ENCODE results near the gene EDIL3. TPM values are rescaled to one million over a fixed set of nuclear protein-coding genes. Genes with fewer than 3 reads are reported as not detected.

Gene EDIL3
- total RNA-seq, 1 donor from 2014 or later = 604 TPM

- no peaks in the 10 kb centered on the region for H3K27me3 Mint-ChIP-seq (ENCODE audit: low read depth)
- no peak overlapping the region for H3K27ac Mint-ChIP-seq (ENCODE audit: unreplicated experiment)
- no peak overlapping the region for H3K4me3 Mint-ChIP-seq (ENCODE audit: unreplicated experiment)
- no peaks in the 10 kb centered on the region for H3K4me1 Mint-ChIP-seq (ENCODE audit: low read depth)
- no peak for DNase-seq (ENCODE audit: low spot score)
- no peaks in the 10 kb centered on the region for H3K9me3 Mint-ChIP-seq (ENCODE audit: low read depth)
- H3K36me3 Mint-ChIP-seq (ENCODE audit: low read depth) = peaks cover 4% of the 10 kb centered on the region
- TF ChIP-seq CTCF (IDR thresholded peaks at IDR 0.05) = no peak
Measured at GRCh38 chr5:83937837-83938236, 446.8 kb downstream of the EDIL3 start.

- TF ChIP-seq CTCF (IDR thresholded peaks at IDR 0.05) = no peak
- Mint-ChIP-seq H3K36me3 (ENCODE audit: low read depth) (peaks cover 4% of the 10 kb centered on the region), H3K4me3 (ENCODE audit: unreplicated experiment) (no peak overlapping the region), H3K4me1 (ENCODE audit: low read depth) (peaks cover 36% of the 10 kb centered on the region), H3K27me3 (ENCODE audit: low read depth) (no peaks in the 10 kb centered on the region), H3K9me3 (ENCODE audit: low read depth) (peaks cover 10% of the 10 kb centered on the region), H3K27ac (ENCODE audit: unreplicated experiment) (no peak overlapping the region)
- DNase-seq (ENCODE audit: low spot score) = no peak
Measured at GRCh38 chr5:83931969-83932368, 452.7 kb downstream of the EDIL3 start.

- Mint-ChIP-seq H3K9me3 (ENCODE audit: low read depth) (peaks cover 7% of the 10 kb centered on the region), H3K27me3 (ENCODE audit: low read depth) (no peaks in the 10 kb centered on the region), H3K36me3 (ENCODE audit: low read depth) (no peaks in the 10 kb centered on the region), H3K4me1 (ENCODE audit: low read depth) (peaks cover 79% of the 10 kb centered on the region), H3K27ac (ENCODE audit: unreplicated experiment) (peak overlapping the region; percentile 66), H3K4me3 (ENCODE audit: unreplicated experiment) (no peak overlapping the region)
- no peak for DNase-seq (ENCODE audit: low spot score)
- peak; percentile 93 for TF ChIP-seq CTCF (IDR thresholded peaks at IDR 0.05)
Measured at GRCh38 chr5:83927140-83927733, 457.4 kb downstream of the EDIL3 start.

GRCh38 chr5:83925955-83926337 lies 458.7 kb downstream of the EDIL3 start:
- peaks cover 81% of the 10 kb centered on the region for H3K4me1 Mint-ChIP-seq (ENCODE audit: low read depth)
- H3K4me3 Mint-ChIP-seq (ENCODE audit: unreplicated experiment) = peak overlapping the region; percentile 20
- no peak for TF ChIP-seq CTCF (IDR thresholded peaks at IDR 0.05)
- peaks cover 6% of the 10 kb centered on the region for H3K9me3 Mint-ChIP-seq (ENCODE audit: low read depth)
- no peaks in the 10 kb centered on the region for H3K27me3 Mint-ChIP-seq (ENCODE audit: low read depth)
- no peaks in the 10 kb centered on the region for H3K36me3 Mint-ChIP-seq (ENCODE audit: low read depth)
- peak overlapping the region; percentile 86 for H3K27ac Mint-ChIP-seq (ENCODE audit: unreplicated experiment)
- DNase-seq (ENCODE audit: low spot score) = no peak

GRCh38 chr5:83925321-83925954 lies 459.2 kb downstream of the EDIL3 start:
- peaks cover 83% of the 10 kb centered on the region for H3K4me1 Mint-ChIP-seq (ENCODE audit: low read depth)
- peaks cover 6% of the 10 kb centered on the region for H3K9me3 Mint-ChIP-seq (ENCODE audit: low read depth)
- no peak for DNase-seq (ENCODE audit: low spot score)
- H3K27me3 Mint-ChIP-seq (ENCODE audit: low read depth) = no peaks in the 10 kb centered on the region
- TF ChIP-seq CTCF (IDR thresholded peaks at IDR 0.05) = no peak
- peak overlapping the region; percentile 86 for H3K27ac Mint-ChIP-seq (ENCODE audit: unreplicated experiment)
- H3K36me3 Mint-ChIP-seq (ENCODE audit: low read depth) = no peaks in the 10 kb centered on the region
- peak overlapping the region; percentile 10 for H3K4me3 Mint-ChIP-seq (ENCODE audit: unreplicated experiment)
